HG02970 (cell line): ENCODE data around the gene PCLO.
"Not testable (repeated sequence)": the region's sequence is repeated elsewhere in the genome, so short reads cannot be mapped to it uniquely, and the experiment has no call there.

Experiments used
- ATAC-seq: cut with Tn5 transposase; IDR thresholded peaks from one replicate; pipeline ENCODE4 v1.9.1; 2021; ENCODE audit warnings: mild to moderate bottlenecking, moderate library complexity, moderate number of reproducible peaks; ENCODE audit not compliant: unreplicated experiment, low FRiP score

Gene PCLO

GRCh38 chr7:82975811-82976468 is 186.7 kb downstream of the PCLO start:
- ATAC-seq: no peak

DNA sequence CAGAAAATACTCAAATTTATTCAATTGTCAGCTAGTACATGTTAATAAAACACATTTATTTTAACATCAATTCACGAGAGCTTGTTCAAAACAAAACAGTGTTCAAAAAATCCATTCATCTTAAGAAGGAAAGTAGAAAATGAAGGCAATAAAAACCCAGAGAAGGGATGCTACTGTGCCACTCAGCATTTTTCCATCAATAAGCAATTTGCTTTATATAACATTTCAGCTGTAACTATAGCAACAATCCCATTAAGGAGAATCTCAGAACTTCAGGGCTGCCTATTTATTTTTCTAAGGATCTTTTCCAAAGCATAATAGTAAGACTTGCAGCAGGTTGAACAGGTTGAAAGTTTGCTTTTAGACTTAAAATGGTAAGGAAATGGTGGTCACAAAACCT is 190.5 kb downstream of the PCLO start:
- ATAC-seq: no peak

DNA sequence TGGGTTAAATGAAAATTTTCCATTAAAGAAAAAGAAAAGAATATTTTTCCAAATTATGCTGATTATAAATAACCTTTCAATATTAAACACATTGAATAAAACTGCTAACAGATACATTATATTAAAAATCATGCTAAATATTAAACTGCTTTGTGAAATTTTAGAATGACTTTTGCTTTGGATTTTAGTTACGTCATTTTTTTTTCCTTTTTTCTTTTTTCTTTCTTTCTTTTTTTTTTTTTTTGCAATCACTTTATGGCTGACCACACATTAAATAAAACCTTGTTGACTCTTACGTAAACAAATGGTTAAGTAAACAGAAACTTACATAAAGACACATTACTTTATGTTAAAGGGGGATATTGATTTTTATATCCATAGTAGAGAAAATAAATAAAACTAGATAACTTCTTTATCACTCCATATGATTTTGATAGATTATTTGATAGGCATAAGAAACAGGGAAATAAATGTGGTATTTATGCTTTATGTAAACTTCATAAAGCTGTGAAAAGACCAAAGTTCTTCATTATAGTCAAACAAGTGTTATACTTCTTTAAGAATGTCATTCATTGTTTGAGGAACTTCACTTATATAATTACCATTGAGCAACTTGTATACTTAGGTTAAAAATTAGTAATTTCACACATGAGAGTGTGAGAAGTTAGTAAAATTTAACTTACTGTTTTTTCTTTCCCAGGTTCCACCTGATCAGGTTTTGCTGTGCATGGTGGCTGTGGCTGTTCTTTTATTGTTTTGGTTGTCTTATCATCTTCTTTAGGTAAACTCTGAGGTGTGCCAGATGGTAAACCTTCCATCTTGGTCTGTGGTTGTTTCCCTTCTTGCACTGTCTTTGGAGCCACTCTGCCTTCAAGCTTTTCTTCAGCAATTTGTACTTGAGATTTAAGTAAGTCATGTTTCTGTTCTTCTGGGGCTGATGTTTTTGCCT is 197.3 kb downstream of the PCLO start:
- no peak for ATAC-seq

- ATAC-seq: no peak
Observed at GRCh38 chr7:82964150-82964882, 198.4 kb downstream of the PCLO start.

DNA sequence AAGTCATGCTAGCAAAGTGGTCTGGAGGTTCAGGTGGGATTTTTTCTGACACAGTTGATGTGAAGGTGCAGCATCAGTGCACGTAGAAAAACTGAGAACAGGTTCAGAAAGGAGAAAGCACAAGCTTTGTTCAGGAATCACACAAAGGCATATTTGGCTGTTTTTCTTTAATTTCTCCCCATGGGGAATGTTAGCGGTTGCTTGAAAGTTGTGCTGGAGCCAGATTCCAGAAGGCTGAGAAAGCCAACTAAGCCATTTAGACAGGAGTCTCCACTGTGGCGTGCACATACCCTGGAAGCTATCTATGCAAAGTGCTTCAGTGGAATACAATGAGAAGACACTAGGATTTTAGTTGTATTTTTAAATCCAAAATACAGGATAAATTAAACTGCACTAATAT is 201.4 kb downstream of the PCLO start:
- ATAC-seq: no peak

GRCh38 chr7:82959528-82959927 is 203.2 kb downstream of the PCLO start:
- no peak for ATAC-seq

DNA sequence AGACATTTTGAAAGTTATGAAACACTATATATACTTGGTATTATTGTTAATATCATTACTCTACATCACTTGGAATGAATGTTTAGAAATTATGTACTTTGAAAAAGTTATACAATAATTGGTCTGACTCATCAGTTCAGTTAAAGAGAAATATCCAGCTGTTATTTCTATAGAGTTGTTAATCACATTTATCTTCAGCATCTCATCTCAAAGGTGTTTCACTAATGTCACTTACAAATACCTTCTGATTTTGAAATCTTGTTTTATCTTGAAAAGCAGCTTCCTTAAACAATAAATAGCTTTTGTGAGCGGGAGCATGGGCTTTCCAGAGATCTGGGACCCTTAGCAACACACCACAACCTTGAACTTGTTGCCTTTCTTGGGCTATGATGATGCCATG is 205.2 kb downstream of the PCLO start:
- ATAC-seq: no peak

DNA sequence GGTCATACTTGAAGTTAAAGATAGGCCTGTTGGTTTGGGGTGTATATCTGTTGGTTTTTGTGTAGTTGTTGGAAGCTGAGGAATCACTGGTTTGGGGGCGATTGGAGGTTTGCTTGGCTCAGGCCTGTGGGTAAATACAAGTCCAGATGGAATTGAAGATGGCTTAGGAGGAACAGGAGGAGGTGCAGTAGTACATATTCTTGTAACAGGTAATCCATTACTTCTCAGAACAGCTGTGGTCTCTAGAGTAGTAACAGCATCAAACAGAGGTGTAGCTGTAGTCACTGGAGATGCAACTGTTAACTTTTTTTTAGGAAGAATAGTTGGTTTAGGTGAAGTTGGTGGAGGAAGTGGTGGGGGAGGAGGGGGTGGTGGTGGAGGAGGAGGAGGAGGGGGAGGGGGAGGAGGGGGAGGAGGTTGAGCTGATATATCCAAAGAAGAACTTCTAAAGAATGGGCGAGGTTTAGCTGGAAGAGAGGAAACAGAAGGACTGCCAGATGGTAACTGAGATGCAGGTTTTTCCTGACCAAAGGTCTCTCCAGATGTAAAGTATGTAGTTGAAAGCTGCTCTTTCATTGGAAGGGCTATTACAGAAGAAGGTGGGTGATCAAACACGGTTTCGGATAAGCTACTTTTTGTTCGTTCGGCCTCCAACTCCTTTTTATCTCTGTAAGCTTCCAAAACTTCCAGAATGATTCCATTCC is 209.2 kb downstream of the PCLO start:
- ATAC-seq: no peak

GRCh38 chr7:82950436-82950835 is 212.2 kb downstream of the PCLO start:
- ATAC-seq: no peak

GRCh38 chr7:82945480-82945879 is 217.2 kb downstream of the PCLO start:
- ATAC-seq: no peak

DNA sequence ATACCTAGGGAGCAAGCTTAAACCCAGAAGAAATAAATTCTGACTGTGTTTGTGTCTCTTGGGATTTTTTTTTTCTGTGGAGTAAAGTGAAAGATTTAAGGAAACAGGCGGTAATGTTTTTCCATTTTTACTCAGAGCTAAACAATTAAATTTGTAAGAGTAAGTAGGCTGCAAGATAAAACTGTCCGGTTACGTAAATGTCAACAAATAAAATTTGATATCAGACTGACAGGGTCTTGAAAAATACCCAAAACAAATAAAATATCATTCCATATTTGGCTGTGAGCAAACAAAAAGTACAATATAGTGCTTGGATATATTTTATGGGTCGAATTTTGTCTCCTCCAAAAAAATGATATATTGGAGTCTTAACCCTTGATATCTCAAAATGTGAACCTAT is 217.6 kb downstream of the PCLO start:
- ATAC-seq: no peak

- no peak for ATAC-seq
Observed at GRCh38 chr7:82932516-82932915, 230.2 kb downstream of the PCLO start.

DNA sequence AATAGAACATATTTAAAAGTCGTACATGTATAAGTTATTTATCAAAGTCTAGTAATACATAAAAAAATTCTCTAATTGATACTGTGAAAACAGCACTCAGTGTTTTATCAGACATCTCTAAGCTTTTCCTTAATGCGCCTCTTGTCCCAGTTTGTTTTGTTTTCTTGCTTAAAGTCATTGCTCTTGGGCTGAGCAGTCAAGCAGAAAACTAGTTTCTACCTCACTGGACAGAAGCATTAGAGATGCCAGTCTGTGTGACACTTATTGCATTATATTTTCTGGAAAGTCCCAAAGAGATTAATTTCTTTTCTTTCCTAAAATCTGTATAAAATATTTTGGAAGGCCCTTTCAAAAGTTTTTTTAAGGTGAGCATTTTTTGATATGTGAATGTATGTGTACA is 236.2 kb downstream of the PCLO start:
- ATAC-seq: no peak

GRCh38 chr7:82925331-82925730 is 237.4 kb downstream of the PCLO start:
- ATAC-seq: no peak

GRCh38 chr7:82906502-82906901 is 256.2 kb downstream of the PCLO start:
- no peak for ATAC-seq

DNA sequence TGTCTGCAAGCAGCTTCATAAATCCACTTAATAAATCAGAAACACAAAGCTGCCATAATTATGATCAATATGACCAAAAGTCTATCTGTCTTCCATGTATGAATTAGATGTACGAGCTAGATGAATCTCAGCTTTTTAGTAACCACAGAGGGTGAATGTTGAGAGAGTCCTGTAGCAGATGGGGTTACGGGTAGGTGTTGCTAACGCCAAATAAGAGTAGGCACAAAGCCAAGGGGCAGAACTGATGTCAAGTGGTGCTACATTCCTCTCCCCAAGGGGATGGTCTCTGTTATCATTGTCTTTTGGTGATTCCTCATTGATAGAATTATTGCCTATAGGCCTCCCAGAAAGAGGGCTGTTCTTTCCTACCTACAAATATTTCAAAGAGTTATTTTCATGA is 257.8 kb downstream of the PCLO start:
- ATAC-seq: no peak

DNA sequence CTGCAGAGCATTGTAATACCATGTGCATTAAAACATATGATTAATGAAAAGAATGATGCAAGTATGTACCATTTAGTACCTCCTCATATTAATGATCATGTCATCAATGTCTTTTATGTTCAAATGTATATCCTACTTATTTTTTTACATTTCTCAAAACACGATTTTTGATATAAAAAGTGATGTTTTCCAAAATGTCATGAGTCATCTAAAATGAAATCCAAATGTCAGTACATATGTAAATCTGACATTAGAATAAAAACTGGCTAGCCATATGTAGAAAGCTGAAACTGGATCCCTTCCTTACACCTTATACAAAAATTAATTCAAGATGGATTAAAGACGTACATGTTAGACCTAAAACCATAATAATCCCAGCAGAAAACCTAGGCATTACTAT is 261.6 kb downstream of the PCLO start:
- not testable (repeated sequence) for ATAC-seq

GRCh38 chr7:82897500-82897899 is 265.2 kb downstream of the PCLO start:
- no peak for ATAC-seq

GRCh38 chr7:82894341-82894740 is 268.3 kb downstream of the PCLO start:
- not testable (repeated sequence) for ATAC-seq

- no peak for ATAC-seq
Observed at GRCh38 chr7:82886324-82886723, 276.4 kb downstream of the PCLO start.

DNA sequence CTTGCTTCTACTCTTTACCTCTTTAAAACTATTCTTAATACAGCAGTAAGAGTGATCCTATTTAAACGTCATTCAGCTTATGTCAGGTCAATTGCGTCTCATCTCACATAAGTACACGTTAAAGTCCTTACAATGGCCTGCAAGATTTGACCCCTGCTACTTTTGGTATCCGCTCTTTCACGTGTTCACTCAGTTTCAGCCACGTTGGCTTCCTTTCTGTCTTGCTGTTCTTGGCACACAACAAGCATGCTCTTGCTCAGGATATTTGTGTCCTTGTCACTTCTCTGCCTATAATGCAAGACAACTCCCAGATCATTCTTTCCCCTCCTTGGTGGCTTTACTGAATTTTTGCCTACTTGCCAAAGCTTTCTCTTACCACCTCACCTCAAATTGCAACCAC is 296.8 kb downstream of the PCLO start:
- ATAC-seq: no peak
